Endothelial cell of umbilical vein (primary cell): Measurements from ENCODE around the gene PHLDB2. TPM values are rescaled to one million over a fixed set of nuclear protein-coding genes. Genes with fewer than 3 reads are reported as not detected.

ENCODE experiments used
- BruUV-seq: library from RNA; stranded (reverse); fragments of 400-500 nt; replicated peaks from 2 replicates; lab custom pipeline; 2021; lab: Mats Ljungman, UMichigan
- CTCF ChIA-PET: fragments of 300-600, 350-600 bp; sonication (Branson Sonifier 250); formaldehyde crosslinking; loops from one replicate; lab custom pipeline; 2021; ENCODE audit warnings: antibody characterized with exemption, inconsistent platforms; lab: Charles Lee
- POLR2A ChIA-PET: fragments of 300-600, 350-600 bp; sonication (Branson Sonifier 250); formaldehyde crosslinking; loops from one replicate; lab custom pipeline; 2021; ENCODE audit warnings: antibody characterized with exemption, inconsistent platforms; lab: Charles Lee
- DNase-seq: peaks from one replicate; pipeline ENCODE4 v3.0.0-alpha.2; 2011; ENCODE audit warnings: low read depth, low spot score
- FAIRE-seq: peaks from 2 replicates; lab custom pipeline; 2011; peaks lifted over from hg19 to GRCh38; lab: Jason Lieb, UNC
- H2AFZ ChIP-seq: 2 replicates; pipeline ENCODE4 v1.6.0; 2012; ENCODE audit warnings: low read depth, low read length, control low read depth, inconsistent platforms
- H3K27ac ChIP-seq: 2 replicates; pipeline ENCODE4 v1.5.1; 2011; ENCODE audit warnings: low read depth, mild to moderate bottlenecking, control low read depth, low read length, moderate library complexity; ENCODE audit not compliant: insufficient read depth
- H3K27me3 ChIP-seq, 2 experiments: 2 replicates each; pipeline versions ENCODE4 v1.6.0 to v1.6.1; 2011; ENCODE audit warnings: low read length in 2 of 2, mixed read lengths in 1 of 2; ENCODE audit not compliant: control insufficient read depth in 2 of 2, insufficient read depth in 2 of 2
- H3K36me3 ChIP-seq, 2 experiments: 2 replicates in 1 of 2; 3 replicates in 1 of 2; pipeline ENCODE4 v1.5.1; 2011; ENCODE audit warnings: low read length in 2 of 2, mild to moderate bottlenecking in 1 of 2, moderate library complexity in 1 of 2; ENCODE audit not compliant: control insufficient read depth in 2 of 2, insufficient read depth in 2 of 2; ENCODE audit errors: extremely low read depth in 1 of 2
- H3K4me1 ChIP-seq: 3 replicates; pipeline ENCODE4 v1.5.1; 2011; ENCODE audit warnings: mild to moderate bottlenecking, low read length; ENCODE audit not compliant: control insufficient read depth, insufficient read depth; ENCODE audit errors: extremely low read depth
- H3K4me2 ChIP-seq: 2 replicates; pipeline ENCODE4 v1.6.1; 2011; ENCODE audit warnings: low read length, control low read depth, mixed read lengths; ENCODE audit not compliant: insufficient read depth
- H3K4me3 ChIP-seq, 3 experiments: fragments of 200-600 bp in 1 of 3; sonication (generic), shearing (Covaris generic) in 1 of 3; replicated peaks in 1 of 3; 2 replicates each; pipeline ENCODE4 v1.5.1; 2011 to 2016; ENCODE audit warnings: control low read depth in 3 of 3, low read length in 3 of 3, mild to moderate bottlenecking in 2 of 3, inconsistent platforms in 1 of 3, low read depth in 1 of 3, moderate library complexity in 1 of 3; ENCODE audit not compliant: insufficient read depth in 1 of 3
- H3K79me2 ChIP-seq: 2 replicates; pipeline ENCODE4 v1.6.0; 2012; ENCODE audit warnings: low read length, inconsistent platforms; ENCODE audit not compliant: control insufficient read depth, insufficient read depth
- H3K9ac ChIP-seq: replicated peaks from 2 replicates; pipeline ENCODE3; 2011; ENCODE audit warnings: low read length, control low read depth; ENCODE audit not compliant: insufficient read depth; ENCODE audit errors: extremely low read depth
- H3K9me1 ChIP-seq: replicated peaks from 3 replicates; pipeline ENCODE4 v1.6.0; 2011; ENCODE audit warnings: mild to moderate bottlenecking, low read length; ENCODE audit not compliant: control insufficient read depth, insufficient read depth; ENCODE audit errors: extremely low read depth
- H3K9me3 ChIP-seq: replicated peaks from 2 replicates; pipeline ENCODE4 v1.5.1; 2012; ENCODE audit warnings: low read length, inconsistent platforms; ENCODE audit not compliant: control insufficient read depth, insufficient read depth
- H4K20me1 ChIP-seq: replicated peaks from 2 replicates; pipeline ENCODE3; 2011; ENCODE audit warnings: mild to moderate bottlenecking, low read length; ENCODE audit not compliant: control insufficient read depth, insufficient read depth; ENCODE audit errors: extremely low read depth
- EZH2 ChIP-seq: IDR thresholded peaks from 2 replicates; pipeline ENCODE4 v1.6.1; 2012; ENCODE audit warnings: borderline replicate concordance, low read depth, mild to moderate bottlenecking, moderate library complexity, low read length, inconsistent platforms; ENCODE audit not compliant: severe bottlenecking
- FOS ChIP-seq: IDR thresholded peaks from 2 replicates; pipeline ENCODE4 v1.6.1; 2011; ENCODE audit warnings: mild to moderate bottlenecking, low read length, moderate library complexity, borderline replicate concordance; ENCODE audit not compliant: insufficient read depth
- GATA2 ChIP-seq: IDR thresholded peaks from 2 replicates; pipeline ENCODE4 v1.7.0; 2011; ENCODE audit warnings: low read depth, mild to moderate bottlenecking, moderate library complexity, mixed read lengths, low read length; ENCODE audit not compliant: insufficient read length, insufficient read depth
- JUN ChIP-seq: IDR thresholded peaks from 2 replicates; pipeline ENCODE4 v1.6.1; 2011; ENCODE audit warnings: borderline replicate concordance, low read depth; ENCODE audit not compliant: insufficient read length, insufficient read depth
- MYC ChIP-seq: IDR thresholded peaks from one replicate; pipeline ENCODE4 v1.6.1; 2011; ENCODE audit warnings: mild to moderate bottlenecking, low read depth, low read length
- POLR2A ChIP-seq: IDR thresholded peaks from 2 replicates; pipeline ENCODE4 v1.6.1; 2012; ENCODE audit warnings: low read depth, mild to moderate bottlenecking, control low read depth, low read length
- POLR2AphosphoS5 ChIP-seq: IDR thresholded peaks from 2 replicates; pipeline ENCODE4 v1.6.1; 2012; ENCODE audit warnings: low read depth, mild to moderate bottlenecking, control low read depth, low read length, moderate library complexity; ENCODE audit not compliant: insufficient read depth
- dilution Hi-C: fragments of 300-500 bp; cut with MboI; formaldehyde crosslinking; loops from one replicate; pipeline ENCODE4 v1.15.0; 2019; ENCODE audit warnings: low sequenced_read_pairs; ENCODE audit not compliant: extremely low pct_ligation_motif_present
- intact Hi-C: fragments of 100-400 bp; cut with micrococcal nuclease; formaldehyde crosslinking; loops from one replicate; pipeline ENCODE4 v1.10.0; 2022
- polyA plus RNA-seq, 4 experiments: library from polyadenylated mRNA; depleted of rRNA in 3 of 4; stranded (reverse) in 3 of 4; unstranded in 1 of 4; fragments of >200 nt; gene quantifications; 2 replicates each; pipeline versions ENCODE4 v1.2.1 to v1.2.3, GENCODE V29; 2011 to 2012; ENCODE audit warnings: missing spikeins in 1 of 4
- total RNA-seq: library from RNA; stranded (reverse); gene quantifications from 2 replicates; pipeline ENCODE4 v1.2.3, GENCODE V29; 2021
- TF ChIP-seq, protein P1 (sequence below): IDR thresholded peaks from 2 replicates; pipeline ENCODE4 v1.6.1; 2011; ENCODE audit not compliant: insufficient read depth, insufficient read length
- TF ChIP-seq, protein P2 (sequence below), 2 donors: IDR thresholded peaks; 1 replicate in 1 of 2; 2 replicates in 1 of 2; pipeline ENCODE4 v1.5.1; 2011; ENCODE audit warnings: low read length in 2 of 2, mild to moderate bottlenecking in 2 of 2, moderate library complexity in 2 of 2, control low read depth in 1 of 2, inconsistent platforms in 1 of 2, low read depth in 1 of 2; ENCODE audit not compliant: insufficient read depth in 1 of 2; ENCODE audit errors: extremely low read depth in 1 of 2

PHLDB2 gene
- total and polyA plus RNA-seq, 2 donors (not counting 3 experiments of a cell fraction or from before 2014, with no cell fraction given) = 22.4 to 104 TPM

DNA sequence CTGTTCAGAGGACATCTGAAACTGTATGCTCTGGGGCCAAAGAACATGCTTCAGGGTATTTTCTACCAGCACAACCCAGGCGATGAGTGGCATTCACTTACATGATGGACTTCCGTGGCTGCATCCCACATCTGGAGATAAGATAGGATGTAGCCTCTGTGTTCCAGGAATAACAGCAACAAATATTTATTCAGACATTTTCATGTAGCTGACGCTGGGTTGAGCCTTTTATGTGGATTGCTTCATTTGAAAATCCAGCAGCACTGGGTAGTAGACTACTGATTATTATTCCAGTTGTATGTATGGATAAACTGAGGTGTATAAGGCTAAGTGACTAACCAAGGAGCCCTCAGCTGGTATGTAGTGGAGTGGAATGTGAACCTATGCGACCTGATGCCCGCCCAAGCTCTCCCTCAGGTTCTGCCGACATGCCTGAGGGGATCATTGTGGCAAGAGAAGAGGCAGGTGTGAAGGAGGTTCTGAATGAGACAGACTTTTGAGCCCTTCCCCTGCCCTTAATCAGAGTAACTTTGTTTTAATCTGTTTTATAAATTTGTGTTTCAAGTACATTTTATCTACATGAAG is 93.9 kb downstream of the PHLDB2 start:
- CTCF ChIA-PET = interaction anchor here (4.7 kb wide), 1 partner anchor 14 kb away, joined by 20 read pairs; no protein-coding TSS in a partner anchor
- H3K27ac ChIP-seq = no peak overlapping the region
- H3K36me3 ChIP-seq = peaks cover 7 to 15% of the 10 kb centered on the region in 2 experiments
- no peaks in the 10 kb centered on the region for H4K20me1 ChIP-seq
- FAIRE-seq = no peak
- no peak for TF ChIP-seq POLR2A
- TF ChIP-seq, protein P1, sequence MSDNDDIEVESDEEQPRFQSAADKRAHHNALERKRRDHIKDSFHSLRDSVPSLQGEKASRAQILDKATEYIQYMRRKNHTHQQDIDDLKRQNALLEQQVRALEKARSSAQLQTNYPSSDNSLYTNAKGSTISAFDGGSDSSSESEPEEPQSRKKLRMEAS = no peak
- no peak for TF ChIP-seq GATA2
- TF ChIP-seq MYC = no peak
- TF ChIP-seq FOS = no peak
- TF ChIP-seq, protein P2, sequence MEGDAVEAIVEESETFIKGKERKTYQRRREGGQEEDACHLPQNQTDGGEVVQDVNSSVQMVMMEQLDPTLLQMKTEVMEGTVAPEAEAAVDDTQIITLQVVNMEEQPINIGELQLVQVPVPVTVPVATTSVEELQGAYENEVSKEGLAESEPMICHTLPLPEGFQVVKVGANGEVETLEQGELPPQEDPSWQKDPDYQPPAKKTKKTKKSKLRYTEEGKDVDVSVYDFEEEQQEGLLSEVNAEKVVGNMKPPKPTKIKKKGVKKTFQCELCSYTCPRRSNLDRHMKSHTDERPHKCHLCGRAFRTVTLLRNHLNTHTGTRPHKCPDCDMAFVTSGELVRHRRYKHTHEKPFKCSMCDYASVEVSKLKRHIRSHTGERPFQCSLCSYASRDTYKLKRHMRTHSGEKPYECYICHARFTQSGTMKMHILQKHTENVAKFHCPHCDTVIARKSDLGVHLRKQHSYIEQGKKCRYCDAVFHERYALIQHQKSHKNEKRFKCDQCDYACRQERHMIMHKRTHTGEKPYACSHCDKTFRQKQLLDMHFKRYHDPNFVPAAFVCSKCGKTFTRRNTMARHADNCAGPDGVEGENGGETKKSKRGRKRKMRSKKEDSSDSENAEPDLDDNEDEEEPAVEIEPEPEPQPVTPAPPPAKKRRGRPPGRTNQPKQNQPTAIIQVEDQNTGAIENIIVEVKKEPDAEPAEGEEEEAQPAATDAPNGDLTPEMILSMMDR (IDR thresholded peaks at IDR 0.05; ENCODE audit: extremely low read depth in 1 of 2, insufficient read depth in 1 of 2, low read depth in 1 of 2, low read length in 2 of 2) = no peak
- TF ChIP-seq POLR2AphosphoS5 = no peak
- TF ChIP-seq EZH2 = no peak
- no peak for TF ChIP-seq JUN
- POLR2A ChIA-PET = no interaction called here
- no peaks in the 10 kb centered on the region for H3K27me3 ChIP-seq
- H3K4me2 ChIP-seq = no peak overlapping the region
- dilution Hi-C loops = no loop called here
- no peaks in the 10 kb centered on the region for H3K79me2 ChIP-seq
- no peak overlapping the region for H3K4me3 ChIP-seq
- peaks cover 23% of the 10 kb centered on the region for H3K4me1 ChIP-seq
- no TSS peak for BruUV-seq
- H2AFZ ChIP-seq = no peak overlapping the region
- no peak overlapping the region for H3K9ac ChIP-seq
- no peaks in the 10 kb centered on the region for H3K9me3 ChIP-seq
- H3K9me1 ChIP-seq = no peaks in the 10 kb centered on the region
- intact Hi-C loops = no loop called here
- DNase-seq = no peak
